HG03575 (cell line): ENCODE measurements around the gene ALDH16A1.
A peak's percentile ranks its signal among the peaks of the same experiment; 100 is the strongest.
"Not testable (repeated sequence)": the region's sequence is repeated elsewhere in the genome, so short reads cannot be mapped to it uniquely, and the experiment has no call there.

Source experiments
- ATAC-seq: cut with Tn5 transposase; IDR thresholded peaks from one replicate; pipeline ENCODE4 v1.9.1; 2021; ENCODE audit not compliant: unreplicated experiment, insufficient number of reproducible peaks, low FRiP score; ENCODE audit errors: extremely low read depth

The ALDH16A1 gene

DNA sequence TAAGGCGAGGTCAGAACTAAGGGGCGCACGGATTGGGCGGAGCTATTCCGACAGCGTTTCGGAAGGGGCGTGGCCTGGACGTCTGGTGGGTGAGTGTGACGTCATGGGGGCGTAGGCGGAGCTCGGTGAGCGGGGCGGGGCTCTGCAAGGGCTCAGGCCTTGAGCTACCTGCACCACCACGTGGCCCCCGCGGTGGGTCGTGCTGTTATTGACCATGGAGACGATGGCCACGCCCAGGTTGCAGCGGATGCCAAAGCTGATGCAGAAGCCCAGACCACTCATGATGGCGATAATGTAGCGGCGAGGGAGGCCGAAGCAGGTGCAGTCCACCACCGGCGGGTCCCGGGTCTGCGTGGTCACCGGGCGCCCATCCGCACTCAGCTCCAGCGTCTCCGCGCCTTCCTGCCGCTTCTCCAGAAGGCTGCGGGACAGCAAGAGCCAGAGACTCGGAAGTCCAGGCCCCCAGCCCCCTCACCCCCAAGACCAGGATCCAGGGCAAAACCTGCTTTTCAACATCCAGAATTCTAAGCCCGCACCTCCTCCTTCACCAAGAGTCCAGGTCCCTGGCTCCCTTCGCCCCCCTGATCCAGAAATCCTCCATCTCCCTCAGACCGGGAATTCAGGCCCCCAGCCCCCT, 16.5 kb upstream of the ALDH16A1 start:
- no peak for ATAC-seq

DNA sequence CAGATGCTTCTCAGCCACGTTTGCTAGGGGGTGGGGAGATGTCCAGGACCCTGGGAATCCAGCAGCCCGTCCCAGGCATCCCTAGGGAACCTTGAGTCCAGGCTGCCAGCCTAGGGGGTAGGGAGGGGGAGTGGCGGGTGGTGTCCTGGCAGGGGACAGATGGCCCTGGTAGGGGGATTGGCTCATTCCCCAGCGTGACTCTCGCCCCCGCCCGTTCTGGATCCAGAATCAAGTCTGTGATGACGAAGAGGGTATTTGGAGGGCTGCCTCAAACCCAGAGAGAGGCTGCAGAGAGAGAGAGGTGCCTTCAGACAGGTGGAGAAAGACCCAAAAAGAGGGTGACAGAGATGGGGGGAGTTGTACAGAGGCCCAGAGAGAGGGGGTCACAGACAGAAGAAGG, 15.8 kb upstream of the ALDH16A1 start:
- no peak for ATAC-seq

DNA sequence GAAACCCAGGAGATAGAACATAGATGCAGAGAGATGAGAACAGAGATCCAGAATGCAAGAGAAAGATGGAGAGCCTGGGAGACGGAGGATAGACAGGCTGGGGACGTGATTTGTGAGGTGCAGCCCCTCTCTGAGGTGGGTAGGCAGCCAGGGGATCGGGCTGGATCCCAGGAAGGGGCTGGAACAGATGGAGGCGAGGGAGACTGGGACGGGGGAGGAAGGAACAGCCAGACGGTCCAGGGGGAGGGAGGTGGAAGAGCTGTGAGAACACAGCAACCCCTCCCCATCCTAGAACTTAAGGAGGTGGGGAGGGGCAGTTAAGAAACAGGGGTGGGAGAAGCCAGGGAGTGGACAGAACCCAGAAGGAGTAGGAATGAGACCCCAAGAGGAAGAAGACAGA, 14.8 kb upstream of the ALDH16A1 start:
- no peak for ATAC-seq

DNA sequence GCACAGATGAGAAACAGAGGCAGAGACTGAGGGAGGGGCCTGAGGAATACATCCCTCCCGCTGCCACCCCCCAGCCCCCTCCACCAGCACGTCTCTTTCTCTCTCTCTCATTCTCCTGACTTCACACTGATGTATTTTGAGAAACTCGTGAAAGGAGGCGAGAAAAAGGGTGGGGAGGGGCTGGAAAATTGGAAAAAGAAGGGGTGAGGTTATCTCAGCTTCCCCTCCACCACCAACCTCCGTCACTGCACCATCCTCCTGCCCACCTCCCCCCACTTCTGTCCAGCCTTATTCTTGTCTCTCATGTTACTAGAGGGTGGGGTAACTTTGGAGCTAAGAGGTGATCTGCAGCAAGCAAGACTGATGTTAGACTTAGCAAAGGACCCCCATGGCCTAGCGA, 13.2 kb upstream of the ALDH16A1 start:
- no peak for ATAC-seq

DNA sequence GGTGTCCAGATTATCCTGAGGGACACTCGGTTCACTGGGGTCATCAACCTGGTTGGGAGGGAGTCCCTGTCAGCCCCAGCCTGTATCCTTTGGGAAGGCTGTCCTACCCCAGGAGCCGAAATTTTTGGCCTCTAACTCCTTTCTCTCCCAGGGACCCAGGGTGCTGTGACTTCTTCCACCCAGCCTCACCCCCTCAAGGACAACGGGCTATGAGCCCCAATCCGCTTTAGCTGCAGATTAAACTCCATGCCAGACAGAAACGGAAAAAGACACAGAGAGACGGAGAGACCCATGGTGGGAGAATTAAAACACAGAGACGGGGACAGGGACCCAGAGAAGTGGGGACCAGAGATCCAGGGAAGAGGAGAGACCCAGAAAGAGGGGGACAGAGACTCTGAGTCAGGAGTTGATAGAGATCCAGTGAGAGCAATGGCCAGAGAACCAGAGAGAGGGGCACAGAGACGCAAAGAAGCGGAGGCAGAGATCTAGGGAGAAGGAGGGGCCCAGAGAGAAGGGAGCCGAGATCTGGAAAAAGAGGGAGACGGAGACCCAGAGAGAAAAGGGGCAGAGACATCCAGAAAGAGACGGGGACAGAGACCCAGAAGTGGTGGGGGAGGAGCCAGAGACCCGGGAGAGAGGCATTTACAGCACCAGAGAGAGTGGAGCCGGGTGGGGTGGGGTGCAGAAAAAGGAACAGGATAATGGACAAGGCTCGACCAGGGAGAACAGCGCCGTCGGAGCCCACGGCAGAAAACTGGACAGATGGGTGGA, 12.4 kb upstream of the ALDH16A1 start:
- ATAC-seq = no peak

DNA sequence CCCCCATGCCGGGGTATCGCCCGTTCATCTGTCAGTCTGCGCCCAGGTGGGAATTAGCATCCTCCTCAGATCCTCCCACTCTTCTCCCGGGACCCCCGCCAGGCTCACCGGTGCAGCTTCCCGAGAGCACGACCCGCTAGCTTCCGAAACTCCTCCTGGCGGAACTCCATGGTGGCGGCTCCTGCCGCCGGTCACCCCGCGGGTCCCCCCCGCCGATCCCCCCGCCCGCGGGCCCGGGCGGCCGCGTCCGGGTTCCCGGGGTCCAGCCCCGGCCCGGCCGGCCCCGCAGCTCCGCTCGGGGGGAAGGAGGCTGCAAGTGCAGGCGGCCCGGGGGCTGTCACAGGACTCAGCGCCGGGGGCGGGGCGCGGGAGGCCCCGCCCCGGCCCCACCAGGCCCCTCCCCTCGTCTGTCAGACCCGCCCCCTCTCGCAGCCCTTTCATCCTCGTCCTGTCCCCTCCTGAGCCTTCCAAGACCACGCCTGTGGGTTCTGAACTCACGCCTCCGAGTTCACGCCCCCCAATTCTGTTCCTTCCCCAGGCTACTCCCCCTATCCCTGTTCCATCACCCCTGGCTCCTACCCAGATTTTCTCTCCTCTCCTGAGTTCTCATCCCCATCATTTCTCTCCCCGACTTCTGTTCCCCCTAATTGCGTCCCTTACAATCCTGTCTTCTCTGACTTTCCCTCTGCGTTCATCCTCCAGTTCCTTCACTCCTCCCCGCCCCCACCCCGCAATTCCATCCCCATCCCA, 11.6 kb upstream of the ALDH16A1 start, which contains the start of gene SLC17A7:
TSS of gene SLC17A7 (minus strand) at position 318 of the 750 bp plus-strand sequence. CDS start at position 170, 148 bp downstream.
- ATAC-seq = no peak

DNA sequence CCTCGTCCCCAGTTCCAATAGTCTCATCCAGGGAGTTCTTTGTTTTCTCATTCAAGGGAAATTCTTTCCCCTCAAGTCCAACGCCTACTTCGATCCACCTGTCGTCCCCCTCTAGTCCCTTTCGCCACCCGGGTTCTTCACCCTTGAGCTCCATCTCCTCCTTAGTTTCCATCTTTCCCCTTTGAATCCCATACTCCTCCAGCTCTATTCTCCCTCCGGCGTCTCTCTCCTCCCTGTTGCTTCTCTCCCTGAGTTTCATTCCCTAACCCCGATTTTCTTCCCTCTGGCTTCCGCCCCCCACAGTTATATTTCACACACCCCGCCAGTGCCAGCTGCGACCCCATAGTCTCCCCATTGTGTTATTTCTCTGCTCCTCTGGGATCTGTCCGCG, 11.1 kb upstream of the ALDH16A1 start:
- ATAC-seq = no peak

DNA sequence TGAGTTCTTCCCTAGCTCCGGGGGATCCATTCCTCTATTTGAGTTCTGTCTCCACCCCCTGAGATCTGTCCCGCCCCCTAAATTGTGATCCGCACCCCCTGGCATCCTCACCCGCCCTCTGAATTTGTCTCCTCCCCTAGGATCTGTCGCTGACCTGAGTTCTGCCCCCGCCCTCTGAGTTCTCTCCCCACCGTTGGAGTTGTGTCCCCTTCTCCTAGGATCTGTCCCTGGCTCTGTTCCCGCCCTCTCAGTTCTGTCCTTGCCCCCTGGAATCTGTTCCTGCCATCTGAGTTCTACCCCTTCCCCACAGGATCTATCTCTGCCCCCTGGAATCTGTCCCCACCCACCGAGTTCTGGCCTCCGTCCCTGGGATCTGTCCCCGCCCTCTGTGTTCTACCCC, 10.7 kb upstream of the ALDH16A1 start:
- no peak for ATAC-seq

DNA sequence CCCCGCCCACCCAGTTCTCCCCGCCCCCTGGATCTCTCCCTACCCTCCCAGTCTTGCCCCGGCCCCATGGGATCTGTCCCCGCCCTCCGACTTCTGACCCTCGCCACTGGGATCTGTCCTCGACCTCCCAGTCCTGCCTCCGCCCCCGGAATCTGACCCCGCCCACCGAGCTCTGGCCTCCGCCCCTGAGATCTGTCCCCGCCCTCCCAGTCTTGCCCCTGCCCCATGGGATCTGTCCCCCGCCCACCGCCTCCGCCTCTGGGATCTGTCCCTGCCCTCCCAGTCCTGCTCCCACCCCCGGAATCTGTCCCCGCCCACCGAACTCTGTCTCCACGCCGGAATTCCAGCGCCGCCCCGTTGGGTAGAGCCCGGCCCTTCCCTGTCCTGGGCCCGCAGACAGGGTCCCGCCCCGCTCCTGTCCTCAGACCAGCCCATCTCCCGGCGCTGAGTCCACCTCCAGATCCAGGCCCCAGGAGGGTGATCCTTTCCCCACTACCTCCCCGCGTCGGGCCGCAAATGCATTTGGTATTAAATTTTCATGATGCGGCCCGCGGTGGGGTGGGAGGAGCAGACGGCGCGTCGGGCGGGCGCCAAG, 10.2 kb upstream of the ALDH16A1 start:
- no peak for ATAC-seq

DNA sequence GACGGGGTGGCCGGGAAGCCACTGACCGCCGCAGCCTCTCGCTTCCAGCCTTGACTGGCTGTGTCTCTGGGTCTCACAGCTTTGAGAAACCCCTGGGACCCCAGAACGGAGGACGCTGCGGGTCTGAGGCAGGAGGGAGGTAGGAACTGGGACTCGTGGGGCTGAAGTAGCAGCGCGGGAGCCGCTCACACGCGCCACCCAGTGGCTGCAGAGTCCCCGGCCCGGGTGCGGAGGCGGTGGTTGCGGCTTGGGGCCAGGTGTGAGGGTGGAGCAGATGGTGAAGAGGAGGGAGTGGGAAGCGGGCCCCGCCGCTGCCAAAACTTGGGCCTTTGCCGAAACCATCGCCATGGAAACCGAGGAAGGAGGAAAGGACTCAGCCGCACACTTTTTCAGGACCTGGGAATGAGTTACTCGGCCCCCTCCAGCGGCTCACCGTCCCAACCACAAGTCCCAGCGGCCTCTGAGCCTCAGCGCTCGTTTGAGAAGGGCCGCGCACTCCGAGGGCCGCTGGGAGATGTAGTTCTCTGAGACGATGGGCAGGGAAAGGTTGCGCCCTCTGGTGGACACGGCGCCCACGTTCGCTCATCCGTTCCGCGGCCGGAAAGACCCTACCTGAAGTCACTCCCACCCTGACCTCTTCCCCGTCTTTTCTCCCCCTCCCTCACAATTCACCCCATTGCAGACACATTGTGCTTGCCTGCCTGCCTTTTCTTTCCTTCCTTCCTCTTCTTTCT, 9.5 kb upstream of the ALDH16A1 start:
- peak; percentile 59 for ATAC-seq

DNA sequence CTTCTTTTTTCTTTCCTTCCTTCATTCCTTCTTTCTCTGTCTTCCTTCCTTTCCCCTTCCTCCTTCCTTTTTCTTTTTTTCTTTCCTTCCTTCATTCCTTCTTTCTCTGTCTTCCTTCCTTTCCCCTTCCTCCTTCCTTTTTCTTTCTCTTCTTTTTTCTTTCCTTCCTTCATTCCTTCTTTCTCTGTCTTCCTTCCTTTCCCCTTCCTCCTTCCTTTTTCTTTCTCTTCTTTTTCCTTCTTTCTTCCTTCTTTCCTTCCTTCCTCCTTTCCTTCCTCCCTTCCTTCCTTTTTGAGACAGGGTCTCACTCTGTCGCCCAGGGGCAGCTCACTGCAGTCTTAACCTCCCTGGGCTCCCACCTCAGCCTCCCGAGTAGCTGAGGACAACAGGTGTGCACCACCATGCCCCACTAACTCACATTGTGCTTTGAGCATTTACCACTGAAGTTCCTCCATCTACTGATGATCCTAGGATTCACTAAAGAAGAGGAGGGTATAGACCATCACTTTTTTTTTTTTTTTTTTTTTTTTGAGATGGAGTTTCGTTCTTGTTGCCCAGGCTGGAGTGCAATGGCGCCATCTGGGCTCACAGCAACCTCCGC, 8.8 kb upstream of the ALDH16A1 start:
- not testable (repeated sequence) for ATAC-seq

DNA sequence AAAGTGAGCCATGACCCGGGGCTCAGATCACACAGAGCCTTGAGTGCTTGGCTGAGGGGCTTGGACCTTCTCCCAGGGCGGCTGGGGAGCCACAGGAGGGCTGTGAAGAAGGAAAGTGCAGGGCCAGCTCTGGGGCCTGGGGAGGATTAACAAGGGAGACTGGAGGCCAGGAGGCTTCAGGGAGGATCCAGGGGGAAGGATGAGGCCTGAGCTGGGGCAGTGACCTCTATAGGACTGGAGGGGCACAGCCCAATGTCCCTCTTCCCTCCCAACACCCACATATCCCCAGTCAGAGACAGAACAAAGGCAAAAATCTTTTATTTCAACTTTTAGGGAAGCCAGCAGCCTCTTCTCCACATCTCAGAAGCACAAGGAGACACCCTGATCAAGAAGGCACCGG, 7.0 kb upstream of the ALDH16A1 start:
- ATAC-seq = no peak

DNA sequence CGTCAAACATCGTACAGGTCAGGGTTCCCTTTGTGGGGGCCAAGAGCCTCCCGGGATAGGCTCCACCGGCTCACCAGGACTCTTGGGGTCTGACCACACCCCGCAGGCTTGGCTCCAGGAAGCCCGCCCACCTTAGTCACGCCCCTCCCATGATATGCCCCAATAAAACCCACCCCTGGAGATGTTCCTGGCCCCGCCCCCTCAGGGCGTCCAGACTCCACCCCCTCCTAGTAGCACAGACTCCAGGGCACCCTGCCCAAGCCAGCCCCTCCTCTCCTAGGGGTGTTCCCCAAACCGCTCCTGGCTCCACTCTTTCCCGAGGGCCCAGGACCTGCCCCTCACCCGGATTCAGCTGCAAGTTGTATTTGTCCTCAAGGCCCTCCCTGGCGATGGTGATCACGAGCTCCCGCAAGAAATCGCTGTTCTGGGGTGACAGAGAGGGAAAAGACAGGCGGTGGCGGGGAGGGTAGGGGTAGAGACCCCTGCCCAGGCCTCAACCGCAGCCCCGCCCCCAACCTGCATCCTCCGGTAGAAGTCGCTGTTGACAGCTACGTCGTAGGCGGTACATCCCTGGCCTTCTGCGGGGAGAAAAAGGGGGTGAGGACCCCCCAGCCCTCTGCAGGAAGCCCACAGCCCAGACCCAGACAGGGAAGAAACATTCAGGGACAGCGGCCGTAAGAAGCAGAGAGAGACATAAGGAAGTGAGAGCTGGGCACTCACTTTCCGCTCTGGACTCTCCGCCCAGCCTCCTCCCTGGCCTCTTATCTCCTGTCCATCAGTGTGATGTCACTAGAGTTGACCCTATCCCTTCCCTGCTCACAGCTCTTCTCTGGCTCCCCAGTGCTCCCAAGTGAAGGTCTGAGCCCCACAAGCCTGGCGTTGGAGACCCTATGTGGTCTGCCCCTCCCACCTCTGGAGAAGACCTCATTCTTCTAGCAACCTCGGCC, 5.3 kb upstream of the ALDH16A1 start:
- no peak for ATAC-seq

DNA sequence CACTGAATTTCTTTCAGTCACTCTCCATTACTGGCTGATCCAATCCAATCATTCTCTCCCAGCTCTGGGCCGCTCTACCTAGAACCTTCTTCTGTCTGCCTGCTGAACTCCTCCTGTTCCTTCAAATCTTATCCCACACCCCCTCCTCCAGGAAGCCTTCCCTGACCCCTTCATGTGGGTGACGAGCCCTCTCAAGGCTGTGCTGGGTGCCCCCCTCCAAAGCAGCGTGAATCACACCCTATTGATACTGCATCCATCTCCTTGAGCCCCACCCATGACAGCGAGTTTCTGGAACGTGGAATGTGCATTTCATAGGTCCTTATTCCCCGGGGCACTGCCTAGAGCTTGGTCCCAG, 4.6 kb upstream of the ALDH16A1 start:
- no peak for ATAC-seq

DNA sequence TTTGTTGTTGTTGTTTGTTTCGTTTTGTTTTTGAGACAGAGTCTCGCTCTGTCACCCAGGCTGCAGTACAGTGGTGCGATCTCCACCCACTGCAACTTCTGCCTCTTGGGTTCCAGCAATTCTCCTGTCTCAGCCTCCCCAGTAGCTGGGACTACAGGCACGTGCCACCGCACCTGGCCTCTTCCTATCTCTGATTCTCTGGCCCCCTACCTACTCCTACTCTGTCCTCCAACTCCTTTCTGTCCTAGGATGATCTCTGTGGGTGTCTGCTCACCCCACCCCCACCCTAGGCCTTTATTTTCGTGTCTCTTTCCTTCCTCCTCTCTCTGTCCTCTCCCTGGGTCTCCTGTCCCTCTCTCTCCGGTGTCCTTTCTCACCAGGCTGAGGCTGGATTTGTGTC, 2.6 kb upstream of the ALDH16A1 start:
- ATAC-seq = no peak

DNA sequence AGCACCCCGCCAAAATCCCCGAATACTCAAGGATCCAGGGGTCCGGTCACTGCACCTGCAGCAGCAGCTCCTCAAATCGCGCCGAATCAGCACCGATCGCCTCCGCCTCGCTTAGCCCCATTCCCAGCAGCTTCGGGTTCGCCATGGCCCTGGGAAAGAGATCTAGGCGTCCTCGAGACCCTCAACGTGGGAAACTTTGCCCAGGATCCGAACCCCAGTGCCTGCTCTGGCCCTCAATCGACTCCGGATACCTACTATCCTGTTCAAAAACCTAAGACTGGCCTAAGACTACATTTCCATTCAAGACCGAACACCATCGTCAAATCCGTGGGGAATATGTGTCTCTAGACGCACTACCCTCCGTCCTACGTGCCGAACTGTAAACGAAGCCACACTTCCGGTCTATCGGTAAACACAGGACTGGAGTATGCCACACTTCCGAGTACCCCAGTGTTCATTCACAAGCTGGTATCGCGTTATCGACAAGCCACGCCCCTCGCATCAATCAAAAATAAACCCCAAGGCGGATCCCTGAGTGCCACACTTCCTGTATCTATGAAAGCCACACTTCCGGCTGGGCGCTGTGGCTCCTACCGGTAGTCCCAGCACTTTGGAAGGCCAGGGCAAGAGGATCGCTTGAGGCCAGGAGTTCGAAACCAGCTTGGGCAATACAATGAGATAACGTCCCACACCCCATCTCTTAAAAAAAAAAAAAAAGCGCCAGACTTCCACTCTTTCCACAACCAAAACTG, 1.4 kb upstream of the ALDH16A1 start, which contains the start of gene PIH1D1:
TSS of gene PIH1D1 (minus strand) at position 385 of the 752 bp plus-strand sequence. CDS start at position 145, 240 bp downstream.
- peak; percentile 51 for ATAC-seq

DNA sequence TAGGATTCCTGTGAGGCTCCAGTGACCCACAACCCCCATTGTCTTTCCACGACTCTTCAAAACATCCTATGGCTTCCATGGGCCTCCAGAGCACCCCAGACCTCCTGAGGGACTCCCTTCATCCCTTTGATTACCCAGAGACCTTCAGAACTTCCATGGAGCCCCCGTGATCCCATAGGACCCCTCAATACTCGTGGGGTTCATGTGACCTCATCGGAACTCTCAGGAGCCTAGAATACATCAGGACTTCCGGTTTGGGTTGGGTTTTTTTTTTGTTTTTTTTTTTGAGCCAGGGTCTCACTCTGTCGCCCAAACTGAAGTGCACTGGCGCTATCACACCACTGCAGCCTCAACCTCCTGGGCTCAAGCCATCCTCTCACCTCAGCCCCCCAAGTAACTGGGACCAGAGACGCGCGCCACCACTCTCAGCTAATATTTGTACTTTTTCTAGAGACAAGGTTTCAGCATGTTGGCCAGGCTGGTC, 774 bp downstream of the ALDH16A1 start:
- no peak for ATAC-seq
